Measurements from ENCODE around the gene TMEM116.

Gene TMEM116

GRCh38 chr12:112023759-112024396 lies 10.9 kb upstream of the TMEM116 start:
- H3K27me3 ChIP-seq: no peaks in the 10 kb centered on the region
- H3K9me3 ChIP-seq: no peaks in the 10 kb centered on the region
- no peak overlapping the region for H3K4me2 ChIP-seq
- H3K4me3 ChIP-seq: no peak overlapping the region
- H3K4me1 ChIP-seq: peaks cover 11% of the 10 kb centered on the region
- no peak overlapping the region for H3K27ac ChIP-seq
- peaks cover 86% of the 10 kb centered on the region for H4K20me1 ChIP-seq
- no peak overlapping the region for H3K9ac ChIP-seq
- TF ChIP-seq Cebpa-rat (IDR thresholded peaks at IDR 0.05): no peak
- peaks cover 89% of the 10 kb centered on the region for H3K36me3 ChIP-seq

DNA sequence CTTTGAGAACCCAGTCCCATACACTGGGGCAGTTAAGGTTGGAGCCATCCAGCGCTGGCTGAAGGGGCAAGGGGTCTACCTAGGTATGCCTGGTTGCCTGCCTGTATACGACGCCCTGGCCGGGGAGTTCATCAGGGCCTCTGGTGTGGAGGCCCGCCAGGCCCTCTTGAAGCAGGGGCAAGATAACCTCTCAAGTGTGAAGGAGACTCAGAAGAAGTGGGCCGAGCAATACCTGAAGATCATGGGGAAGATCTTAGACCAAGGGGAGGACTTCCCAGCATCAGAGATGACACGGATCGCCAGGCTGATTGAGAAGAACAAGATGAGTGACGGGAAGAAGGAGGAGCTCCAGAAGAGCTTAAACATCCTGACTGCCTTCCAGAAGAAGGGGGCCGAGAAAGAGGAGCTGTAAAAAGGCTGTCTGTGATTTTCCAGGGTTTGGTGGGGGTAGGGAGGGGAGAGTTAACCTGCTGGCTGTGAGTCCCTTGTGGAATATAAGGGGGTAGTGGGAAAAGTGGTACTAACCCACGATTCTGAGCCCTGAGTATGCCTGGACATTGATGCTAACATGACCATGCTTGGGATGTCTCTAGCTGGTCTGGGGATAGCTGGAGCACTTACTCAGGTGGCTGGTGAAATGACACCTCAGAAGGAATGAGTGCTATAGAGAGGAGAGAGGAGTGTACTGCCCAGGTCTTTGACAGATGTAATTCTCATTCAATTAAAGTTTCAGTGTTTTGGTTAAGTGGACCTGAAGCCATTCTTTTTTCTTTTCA lies 9.5 kb upstream of the TMEM116 start:
- H3K27ac ChIP-seq: peak overlapping the region; percentile 13; the same call in 1 of the 2 replicates
- H3K27me3 ChIP-seq: no peaks in the 10 kb centered on the region
- H3K9me3 ChIP-seq: no peaks in the 10 kb centered on the region
- peaks cover 11% of the 10 kb centered on the region for H3K4me1 ChIP-seq
- H3K9ac ChIP-seq: no peak overlapping the region
- TF ChIP-seq Cebpa-rat (IDR thresholded peaks at IDR 0.05): no peak
- H3K36me3 ChIP-seq: peaks cover 90% of the 10 kb centered on the region
- H3K4me2 ChIP-seq: no peak overlapping the region
- H3K4me3 ChIP-seq: no peak overlapping the region
- H4K20me1 ChIP-seq: peaks cover 94% of the 10 kb centered on the region

- H3K4me3 ChIP-seq: no peak overlapping the region
- H3K4me2 ChIP-seq: no peak overlapping the region
- no peak overlapping the region for H3K9ac ChIP-seq
- no peaks in the 10 kb centered on the region for H3K9me3 ChIP-seq
- no peaks in the 10 kb centered on the region for H3K27me3 ChIP-seq
- H3K27ac ChIP-seq: no peak overlapping the region
- H3K36me3 ChIP-seq: peaks cover 100% of the 10 kb centered on the region
- H3K4me1 ChIP-seq: peaks cover 6% of the 10 kb centered on the region
- peaks cover 100% of the 10 kb centered on the region for H4K20me1 ChIP-seq
- no peak for TF ChIP-seq Cebpa-rat (IDR thresholded peaks at IDR 0.05)
Observed at GRCh38 chr12:112020947-112021457, 8.0 kb upstream of the TMEM116 start.

- Histone ChIP-seq H3K27ac (no peak overlapping the region), H3K4me1 (peaks cover 13% of the 10 kb centered on the region), H3K36me3 (peaks cover 87% of the 10 kb centered on the region), H4K20me1 (peaks cover 96% of the 10 kb centered on the region), H3K4me2 (no peak overlapping the region), H3K4me3 (no peak overlapping the region), H3K27me3 (no peaks in the 10 kb centered on the region), H3K9me3 (no peaks in the 10 kb centered on the region), H3K9ac (no peak overlapping the region)
- no peak for TF ChIP-seq Cebpa-rat (IDR thresholded peaks at IDR 0.05)
Observed at GRCh38 chr12:112018571-112019237, 5.7 kb upstream of the TMEM116 start.

DNA sequence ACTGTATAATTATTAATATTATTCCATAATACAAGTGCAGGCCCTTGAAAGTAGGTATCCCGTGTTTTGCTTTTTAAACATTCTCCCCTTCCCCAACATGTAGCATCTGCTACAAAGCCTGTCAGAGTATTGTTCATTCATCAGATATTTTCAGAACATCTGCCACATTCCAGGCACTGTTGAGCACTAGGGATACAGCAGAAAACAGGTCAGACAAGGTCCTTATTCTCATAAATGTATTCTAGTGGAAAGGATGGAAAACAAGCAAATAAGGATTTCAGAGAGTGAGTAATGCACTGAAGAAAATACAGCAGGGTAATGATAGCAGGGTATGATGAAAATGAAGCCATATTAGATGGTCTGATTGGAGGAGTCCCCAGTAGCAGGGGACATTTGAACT lies 4.1 kb upstream of the TMEM116 start:
- Histone ChIP-seq H3K4me1 (peaks cover 20% of the 10 kb centered on the region), H3K9me3 (no peaks in the 10 kb centered on the region), H3K9ac (no peak overlapping the region), H3K36me3 (peaks cover 70% of the 10 kb centered on the region), H3K4me3 (no peak overlapping the region), H3K27ac (no peak overlapping the region), H4K20me1 (peaks cover 79% of the 10 kb centered on the region), H3K27me3 (no peaks in the 10 kb centered on the region), H3K4me2 (no peak overlapping the region)
- no peak for TF ChIP-seq Cebpa-rat (IDR thresholded peaks at IDR 0.05)

DNA sequence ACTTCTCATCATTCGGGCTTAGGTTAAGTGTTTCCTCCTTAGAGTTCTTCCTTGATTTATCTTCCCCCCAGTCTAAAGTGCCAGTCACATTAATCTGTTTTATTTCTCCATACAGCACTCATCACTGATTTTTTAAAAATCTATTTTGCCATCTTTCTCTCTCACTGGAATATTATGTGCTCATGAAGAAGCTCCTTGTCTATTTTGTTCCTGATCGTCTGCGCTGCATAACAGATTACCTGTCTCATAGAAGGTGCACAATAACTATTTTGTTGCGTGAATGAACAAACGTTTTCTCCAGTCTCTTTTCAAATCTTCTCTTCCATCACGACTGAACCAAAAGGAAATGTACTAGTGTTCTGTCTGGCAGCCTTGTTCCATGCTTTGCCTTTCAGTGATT lies 3.0 kb upstream of the TMEM116 start:
- Histone ChIP-seq H3K27me3 (no peaks in the 10 kb centered on the region), H3K36me3 (peaks cover 61% of the 10 kb centered on the region), H3K9me3 (peaks cover 2% of the 10 kb centered on the region; the same call in 1 of the 2 replicates), H3K4me2 (peak overlapping the region; percentile 93), H3K4me1 (peaks cover 31% of the 10 kb centered on the region), H3K4me3 (no peak overlapping the region), H3K9ac (no peak overlapping the region), H3K27ac (no peak overlapping the region), H4K20me1 (peaks cover 68% of the 10 kb centered on the region)
- TF ChIP-seq Cebpa-rat (IDR thresholded peaks at IDR 0.05): no peak

- peak overlapping the region; percentile 98 for H3K9ac ChIP-seq
- peaks cover 47% of the 10 kb centered on the region for H4K20me1 ChIP-seq
- H3K27me3 ChIP-seq: no peaks in the 10 kb centered on the region
- H3K4me1 ChIP-seq: peaks cover 45% of the 10 kb centered on the region
- TF ChIP-seq Cebpa-rat (IDR thresholded peaks at IDR 0.05): no peak
- peaks cover 11% of the 10 kb centered on the region; the same call in 1 of the 2 replicates for H3K9me3 ChIP-seq
- H3K36me3 ChIP-seq: peaks cover 51% of the 10 kb centered on the region
- peak overlapping the region; percentile 93 for H3K4me2 ChIP-seq
- peak overlapping the region; percentile 99 for H3K4me3 ChIP-seq
- H3K27ac ChIP-seq: peak overlapping the region; percentile 98
Observed at GRCh38 chr12:112013601-112014402, 837 bp upstream of the TMEM116 start.

- TF ChIP-seq Cebpa-rat (IDR thresholded peaks at IDR 0.05): no peak
- peaks cover 66% of the 10 kb centered on the region for H3K4me1 ChIP-seq
- peaks cover 29% of the 10 kb centered on the region for H3K36me3 ChIP-seq
- H3K4me2 ChIP-seq: peak overlapping the region; percentile 97
- peaks cover 26% of the 10 kb centered on the region for H4K20me1 ChIP-seq
- H3K9me3 ChIP-seq: peaks cover 11% of the 10 kb centered on the region; the same call in 1 of the 2 replicates
- H3K4me3 ChIP-seq: peak overlapping the region; percentile 99
- H3K27ac ChIP-seq: peak overlapping the region; percentile 98
- no peaks in the 10 kb centered on the region for H3K27me3 ChIP-seq
- H3K9ac ChIP-seq: peak overlapping the region; percentile 96
Observed at GRCh38 chr12:112011685-112012084, 1.3 kb downstream of the TMEM116 start.

Data from BLaER1 (cell line).